Keratinocyte (primary cell): ENCODE measurements around the gene CLSTN1. TPM values are rescaled to one million over a fixed set of nuclear protein-coding genes. Genes with fewer than 3 reads are reported as not detected.

Experiments used
- DNase-seq: peaks from one replicate; pipeline ENCODE4 v3.0.0-alpha.2; 2011; ENCODE audit warnings: low read depth, missing footprints, low spot score
- FAIRE-seq: peaks from 2 replicates; lab custom pipeline; 2011; peaks lifted over from hg19 to GRCh38; lab: Jason Lieb, UNC
- H2AFZ ChIP-seq: 2 replicates; pipeline ENCODE4 v1.6.0; 2012; ENCODE audit warnings: low read length, control low read depth, inconsistent platforms; ENCODE audit not compliant: control insufficient read depth
- H3K27ac ChIP-seq: 2 replicates; pipeline ENCODE4 v1.5.1; 2011; ENCODE audit warnings: low read length; ENCODE audit not compliant: control insufficient read depth, insufficient read depth
- H3K27me3 ChIP-seq: 3 replicates; pipeline ENCODE4 v1.6.0; 2011; ENCODE audit warnings: low read length; ENCODE audit not compliant: control insufficient read depth, insufficient read depth; ENCODE audit errors: extremely low read depth
- H3K36me3 ChIP-seq, 2 experiments: 2 replicates in 1 of 2; 3 replicates in 1 of 2; pipeline ENCODE4 v1.5.1; 2011; ENCODE audit warnings: low read length in 2 of 2, mild to moderate bottlenecking in 1 of 2; ENCODE audit not compliant: control insufficient read depth in 2 of 2, insufficient read depth in 2 of 2; ENCODE audit errors: extremely low read depth in 1 of 2
- H3K4me1 ChIP-seq: 3 replicates; pipeline ENCODE4 v1.5.1; 2011; ENCODE audit warnings: low read length; ENCODE audit not compliant: control insufficient read depth, insufficient read depth; ENCODE audit errors: extremely low read depth
- H3K4me2 ChIP-seq: 3 replicates; pipeline ENCODE4 v1.6.0; 2011; ENCODE audit warnings: low read depth, low read length; ENCODE audit not compliant: control insufficient read depth, insufficient read depth; ENCODE audit errors: extremely low read depth
- H3K4me3 ChIP-seq, 3 experiments: fragments of 200-600 bp in 1 of 3; sonication (generic) in 1 of 3; 2 replicates in 2 of 3; 3 replicates in 1 of 3; pipeline ENCODE4 v1.5.1; 2011 to 2016; ENCODE audit warnings: low read length in 3 of 3, mild to moderate bottlenecking in 3 of 3, control low read depth in 2 of 3, inconsistent platforms in 1 of 3, low read depth in 1 of 3, mixed read lengths in 1 of 3, mixed run types in 1 of 3, moderate library complexity in 1 of 3; ENCODE audit not compliant: control insufficient read depth in 2 of 3, insufficient read depth in 2 of 3; ENCODE audit errors: extremely low read depth in 1 of 3
- H3K79me2 ChIP-seq: 2 replicates; pipeline ENCODE4 v1.6.0; 2012; ENCODE audit warnings: low read length; ENCODE audit not compliant: control insufficient read depth, insufficient read depth
- H3K9ac ChIP-seq: 3 replicates; pipeline ENCODE4 v1.6.0; 2011; ENCODE audit warnings: low read length; ENCODE audit not compliant: control insufficient read depth, insufficient read depth; ENCODE audit errors: extremely low read depth
- H3K9me1 ChIP-seq: 3 replicates; pipeline ENCODE4 v1.6.0; 2011; ENCODE audit warnings: low read length; ENCODE audit not compliant: control insufficient read depth, insufficient read depth; ENCODE audit errors: extremely low read depth
- H3K9me3 ChIP-seq: 2 replicates; pipeline ENCODE4 v1.5.1; 2012; ENCODE audit warnings: low read depth, low read length; ENCODE audit not compliant: control insufficient read depth
- H4K20me1 ChIP-seq: 3 replicates; pipeline ENCODE4 v1.6.0; 2011; ENCODE audit warnings: low read length; ENCODE audit not compliant: control insufficient read depth, insufficient read depth; ENCODE audit errors: extremely low read depth
- EZH2 ChIP-seq: IDR thresholded peaks from one replicate; pipeline ENCODE4 v1.6.1; 2012; ENCODE audit warnings: inconsistent platforms, mild to moderate bottlenecking, low read length, moderate library complexity
- dilution Hi-C: fragments of 300-500 bp; cut with MboI; formaldehyde crosslinking; loops from one replicate; pipeline ENCODE4 v1.7.0; 2020; ENCODE audit warnings: low sequenced_read_pairs; ENCODE audit not compliant: extremely low pct_ligation_motif_present
- polyA plus RNA-seq, 5 experiments: library from polyadenylated mRNA; depleted of rRNA in 3 of 5; stranded (reverse) in 3 of 5; stranded (forward) in 1 of 5; unstranded in 1 of 5; fragments of >200 nt; gene quantifications; 1 replicate in 1 of 5; 2 replicates in 3 of 5; 3 replicates in 1 of 5; pipeline versions ENCODE4 v1.2.1 to v1.2.3, GENCODE V29; 2011 to 2012; ENCODE audit warnings: missing spikeins in 2 of 5, low read depth in 1 of 5, low replicate concordance in 1 of 5
- TF ChIP-seq, protein P1 (sequence below), 3 experiments: IDR thresholded peaks in 1 of 3; conservative IDR thresholded peaks in 1 of 3; optimal IDR thresholded peaks in 1 of 3; 2 replicates in 2 of 3; 3 replicates in 1 of 3; pipeline versions ENCODE3 to v1.5.1; 2011; ENCODE audit warnings: low read length in 3 of 3, mild to moderate bottlenecking in 3 of 3, moderate library complexity in 2 of 3, control low read depth in 1 of 3, inconsistent platforms in 1 of 3; ENCODE audit not compliant: insufficient read depth in 2 of 3; ENCODE audit errors: extremely low read depth in 1 of 3

Gene CLSTN1
- polyA plus RNA-seq, 1 donor (not counting 4 experiments of a cell fraction or from before 2014, with no cell fraction given): 90.3 TPM

DNA sequence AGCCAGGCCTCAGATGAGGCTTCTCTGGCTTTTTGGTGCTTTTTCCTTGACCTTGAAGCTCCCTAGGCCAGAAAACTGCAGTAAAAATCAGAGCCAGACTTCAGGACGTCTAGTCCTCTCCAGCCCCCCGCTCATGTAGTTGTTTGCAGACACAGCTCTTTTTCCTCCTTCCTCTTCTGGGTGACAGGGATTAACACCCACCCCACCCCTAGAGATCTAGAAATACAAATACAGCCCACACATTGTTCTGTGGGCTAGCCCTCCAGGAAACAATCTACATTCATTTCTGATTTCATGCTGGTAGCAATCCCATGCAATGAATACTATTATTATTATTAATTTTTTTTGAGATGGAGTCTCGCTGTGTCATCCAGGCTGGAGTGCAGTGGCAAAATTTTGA lies 9.9 kb upstream of the CLSTN1 start:
- peak overlapping the region in 1 of 3 experiments; percentile 10 for H3K4me3 ChIP-seq
- FAIRE-seq: no peak
- no peaks in the 10 kb centered on the region for H3K9me3 ChIP-seq
- TF ChIP-seq, protein P1, sequence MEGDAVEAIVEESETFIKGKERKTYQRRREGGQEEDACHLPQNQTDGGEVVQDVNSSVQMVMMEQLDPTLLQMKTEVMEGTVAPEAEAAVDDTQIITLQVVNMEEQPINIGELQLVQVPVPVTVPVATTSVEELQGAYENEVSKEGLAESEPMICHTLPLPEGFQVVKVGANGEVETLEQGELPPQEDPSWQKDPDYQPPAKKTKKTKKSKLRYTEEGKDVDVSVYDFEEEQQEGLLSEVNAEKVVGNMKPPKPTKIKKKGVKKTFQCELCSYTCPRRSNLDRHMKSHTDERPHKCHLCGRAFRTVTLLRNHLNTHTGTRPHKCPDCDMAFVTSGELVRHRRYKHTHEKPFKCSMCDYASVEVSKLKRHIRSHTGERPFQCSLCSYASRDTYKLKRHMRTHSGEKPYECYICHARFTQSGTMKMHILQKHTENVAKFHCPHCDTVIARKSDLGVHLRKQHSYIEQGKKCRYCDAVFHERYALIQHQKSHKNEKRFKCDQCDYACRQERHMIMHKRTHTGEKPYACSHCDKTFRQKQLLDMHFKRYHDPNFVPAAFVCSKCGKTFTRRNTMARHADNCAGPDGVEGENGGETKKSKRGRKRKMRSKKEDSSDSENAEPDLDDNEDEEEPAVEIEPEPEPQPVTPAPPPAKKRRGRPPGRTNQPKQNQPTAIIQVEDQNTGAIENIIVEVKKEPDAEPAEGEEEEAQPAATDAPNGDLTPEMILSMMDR (optimal IDR thresholded peaks at IDR 0.05 in 1 of 3, IDR thresholded peaks at IDR 0.05 in 1 of 3, conservative IDR thresholded peaks at IDR 0.05 in 1 of 3; ENCODE audit: extremely low read depth in 1 of 3, insufficient read depth in 2 of 3, low read length in 3 of 3): no peak
- TF ChIP-seq EZH2: no peak
- no peak overlapping the region for H3K4me2 ChIP-seq
- peaks cover 46% of the 10 kb centered on the region for H3K4me1 ChIP-seq
- H3K9me1 ChIP-seq: no peaks in the 10 kb centered on the region
- H4K20me1 ChIP-seq: no peaks in the 10 kb centered on the region
- no peaks in the 10 kb centered on the region for H3K27me3 ChIP-seq
- dilution Hi-C loops: no loop called here
- DNase-seq: no peak
- H3K36me3 ChIP-seq: peaks cover 3% of the 10 kb centered on the region in 2 experiments
- no peak overlapping the region for H2AFZ ChIP-seq
- H3K27ac ChIP-seq: no peak overlapping the region
- peaks cover 33% of the 10 kb centered on the region for H3K79me2 ChIP-seq
- no peak overlapping the region for H3K9ac ChIP-seq

DNA sequence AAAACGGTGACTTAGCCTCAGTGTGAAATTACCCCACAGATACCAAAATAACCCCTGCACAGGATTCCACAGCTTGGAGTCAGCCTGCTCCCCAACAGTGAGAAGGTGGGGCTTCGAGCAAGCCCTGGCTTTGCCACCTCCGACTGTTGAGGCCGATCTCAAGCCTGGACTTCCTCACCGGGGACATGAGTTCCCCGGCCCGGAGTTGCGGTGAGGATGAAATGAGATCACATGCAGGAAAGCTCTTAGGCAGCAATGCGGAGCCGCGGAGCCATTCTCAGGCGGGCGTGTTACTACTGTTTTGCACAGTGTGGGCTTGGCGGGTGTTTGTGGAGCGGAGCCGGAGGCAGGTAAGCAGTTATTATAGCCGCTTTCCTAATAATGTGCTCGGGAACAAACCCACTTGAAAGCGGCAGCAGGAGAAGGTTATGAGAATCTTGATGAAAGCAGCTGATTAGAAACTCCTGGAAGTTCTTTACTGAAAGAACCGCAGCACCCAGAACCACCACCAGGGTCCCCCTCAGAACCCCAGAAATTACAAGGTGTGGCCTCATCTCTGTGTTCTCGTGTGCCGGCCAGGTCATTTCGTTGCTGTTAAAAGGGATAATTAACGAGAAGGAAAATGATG lies 3.9 kb upstream of the CLSTN1 start:
- Histone ChIP-seq H3K4me1 (peaks cover 52% of the 10 kb centered on the region), H2AFZ (peak overlapping the region; percentile 2), H3K9me1 (peaks cover 2% of the 10 kb centered on the region), H3K4me3 (peak overlapping the region; percentile 11 to 52 (median 45)), H3K27me3 (no peaks in the 10 kb centered on the region), H3K4me2 (peak overlapping the region; percentile 83), H3K9ac (peak overlapping the region; percentile 71), H3K27ac (peak overlapping the region; percentile 80), H3K79me2 (peaks cover 23% of the 10 kb centered on the region), H4K20me1 (no peaks in the 10 kb centered on the region), H3K36me3 (peaks cover 3% of the 10 kb centered on the region in 2 experiments), H3K9me3 (no peaks in the 10 kb centered on the region)
- FAIRE-seq (peak; percentile 93), DNase-seq (no peak)
- TF ChIP-seq, protein P1 (optimal IDR thresholded peaks at IDR 0.05 in 1 of 3, IDR thresholded peaks at IDR 0.05 in 1 of 3, conservative IDR thresholded peaks at IDR 0.05 in 1 of 3; ENCODE audit: extremely low read depth in 1 of 3, insufficient read depth in 2 of 3, low read length in 3 of 3): peak in 2 of 3 experiments; percentile 32 to 61
- no peak for TF ChIP-seq EZH2
- dilution Hi-C loops: no loop called here
